Measurements from ENCODE around the gene THY1. TPM values are rescaled to one million over a fixed set of nuclear protein-coding genes. Genes with fewer than 3 reads are reported as not detected.

THY1 gene
- total and polyA plus RNA-seq, 4 donors, result 70.0 to 269 (median 168) TPM

GRCh38 chr11:119367661-119368120, 55.3 kb downstream of the THY1 start:
- WGBS (ENCODE audit: insufficient coverage), result 28% methylated on average over 4 of the region's 9 CpGs
- H3K9me3 ChIP-seq (ENCODE audit: control insufficient read depth, insufficient read depth, low read length), result no peaks in the 10 kb centered on the region
- H3K27ac ChIP-seq (ENCODE audit: low read depth, low read length), result peak overlapping the region; percentile 70
- no peaks in the 10 kb centered on the region for H3K27me3 ChIP-seq (ENCODE audit: control insufficient read depth, insufficient read depth, low read length)
- H3K4me1 ChIP-seq (ENCODE audit: control insufficient read depth, insufficient read depth, low read length), result peaks cover 95% of the 10 kb centered on the region
- H3K36me3 ChIP-seq (ENCODE audit: control insufficient read depth, insufficient read depth, low read length), result peaks cover 9% of the 10 kb centered on the region
- no peak overlapping the region for H3K4me3 ChIP-seq (ENCODE audit: low read depth, low read length)
- no peak for DNase-seq (ENCODE audit: low read depth in 4 of 6, low spot score in 6 of 6)

Small RNA genes within 50 kb of the gene (small RNA-seq; reads per million reads assigned to genes)
- not detected for gene AP003396.4 (ENCODE audit: low replicate concordance)

Other genes with a start within 250 kb of the THY1 start
- gene NHERF4, start 237.7 kb downstream of the THY1 start, total RNA-seq, result under 1 TPM in 1 of 2 donors, not detected in 1; 0.28 TPM
- 1 to 10 TPM in 1 of 2 donors, under 1 TPM in 1; 0.29 to 1.1 TPM for gene NHERF4, start 237.7 kb downstream of the THY1 start, polyA plus RNA-seq (ENCODE audit: insufficient read length in 2 of 2)
- gene CBL, start 216.8 kb downstream of the THY1 start, total RNA-seq, result 10 to 100 TPM; 13.4 to 19.2 TPM
- gene CBL, start 216.8 kb downstream of the THY1 start, polyA plus RNA-seq (ENCODE audit: insufficient read length in 2 of 2), result 10 to 100 TPM; 25.3 to 37.4 TPM
- gene MCAM, start 106.0 kb downstream of the THY1 start, total RNA-seq, result 100 to 1,000 TPM in 1 of 2 donors, 10 to 100 TPM in 1; 99.4 to 108 TPM
- 100 to 1,000 TPM in 1 of 2 donors, 10 to 100 TPM in 1; 79.6 to 106 TPM for gene MCAM, start 106.0 kb downstream of the THY1 start, polyA plus RNA-seq (ENCODE audit: insufficient read length in 2 of 2)
- 1 to 10 TPM; 5.2 to 6.6 TPM for gene RNF26, start 88.6 kb downstream of the THY1 start, total RNA-seq
- 10 to 100 TPM; 27.0 to 27.1 TPM for gene RNF26, start 88.6 kb downstream of the THY1 start, polyA plus RNA-seq (ENCODE audit: insufficient read length in 2 of 2)
- gene C1QTNF5, start 82.3 kb downstream of the THY1 start, total RNA-seq, result 10 to 100 TPM; 13.4 to 63.1 TPM
- 10 to 100 TPM; 39.7 to 42.1 TPM for gene C1QTNF5, start 82.3 kb downstream of the THY1 start, polyA plus RNA-seq (ENCODE audit: insufficient read length in 2 of 2)
- 1 to 10 TPM in 1 of 2 donors, not detected in 1; 3.9 TPM for gene MFRP, start 76.5 kb downstream of the THY1 start, total RNA-seq
- under 1 TPM; 0.09 to 0.22 TPM for gene MFRP, start 76.5 kb downstream of the THY1 start, polyA plus RNA-seq (ENCODE audit: insufficient read length in 2 of 2)
- gene USP2, start 41.5 kb downstream of the THY1 start, total RNA-seq, result 1 to 10 TPM; 3.0 to 3.8 TPM
- gene USP2, start 41.5 kb downstream of the THY1 start, polyA plus RNA-seq (ENCODE audit: insufficient read length in 2 of 2), result 10 to 100 TPM; 12.6 to 13.8 TPM